ENCODE results near the gene UBE2V1. TPM values are rescaled to one million over a fixed set of nuclear protein-coding genes. Genes with fewer than 3 reads are reported as not detected.
A peak's percentile ranks its signal among the peaks of the same experiment; 100 is the strongest.
"Not testable (repeated sequence)": the region's sequence is repeated elsewhere in the genome, so short reads cannot be mapped to it uniquely, and the experiment has no call there.

Gene UBE2V1
- total and polyA plus RNA-seq, 2 donors from 2014 or later, result 99.1 to 105 TPM

- H3K9ac ChIP-seq (ENCODE audit: low read length in 3 of 3); H3K27ac ChIP-seq (ENCODE audit: low read depth in 2 of 2, low read length in 2 of 2); intact Hi-C loops (cut with DNase I); H3K4me3 ChIP-seq (ENCODE audit: low read length in 3 of 3); H3K9me3 ChIP-seq (ENCODE audit: control insufficient read depth in 2 of 3, insufficient read depth in 1 of 3, low read length in 3 of 3); H3K4me1 ChIP-seq (ENCODE audit: control insufficient read depth in 2 of 3, insufficient read depth in 2 of 3, low read depth in 1 of 3, low read length in 3 of 3); H3K36me3 ChIP-seq (ENCODE audit: control insufficient read depth in 2 of 3, insufficient read depth in 3 of 3, low read length in 3 of 3); FAIRE-seq; H3K27me3 ChIP-seq (ENCODE audit: control insufficient read depth, insufficient read depth, low read length): not testable (repeated sequence)
- peak in 1 of 5 donors; percentile 24 for DNase-seq
Observed at GRCh38 chr20:50102551-50102950, 10.4 kb downstream of the UBE2V1 start.

GRCh38 chr20:50101887-50102286 is 11.1 kb downstream of the UBE2V1 start:
- Histone ChIP-seq H3K9me3 (ENCODE audit: control insufficient read depth in 2 of 3, insufficient read depth in 1 of 3, low read length in 3 of 3) (no peaks in the 10 kb centered on the region), H3K4me3 (ENCODE audit: low read length in 3 of 3) (no peak overlapping the region), H3K4me1 (ENCODE audit: control insufficient read depth in 2 of 3, insufficient read depth in 2 of 3, low read depth in 1 of 3, low read length in 3 of 3) (peaks cover 0 to 9% (median 8%) of the 10 kb centered on the region in 3 donors), H3K9ac (ENCODE audit: low read length in 3 of 3) (no peak overlapping the region), H3K27me3 (ENCODE audit: control insufficient read depth, insufficient read depth, low read length) (no peaks in the 10 kb centered on the region), H3K36me3 (ENCODE audit: control insufficient read depth in 2 of 3, insufficient read depth in 3 of 3, low read length in 3 of 3) (peaks cover 0 to 6% (median 0%) of the 10 kb centered on the region in 3 donors), H3K27ac (ENCODE audit: low read depth in 2 of 2, low read length in 2 of 2) (no peak overlapping the region)
- no peak for TF ChIP-seq CTCF (IDR thresholded peaks at IDR 0.05; ENCODE audit: borderline replicate concordance, extremely low read depth, insufficient read depth)
- intact Hi-C loops (cut with DNase I), result no loop called here
- FAIRE-seq (no peak), DNase-seq (peak in 1 of 5 donors; percentile 11)

GRCh38 chr20:50101281-50101680 is 11.7 kb downstream of the UBE2V1 start:
- Histone ChIP-seq H3K9ac (ENCODE audit: low read length in 3 of 3) (no peak overlapping the region), H3K4me1 (ENCODE audit: control insufficient read depth in 2 of 3, insufficient read depth in 2 of 3, low read depth in 1 of 3, low read length in 3 of 3) (peaks cover 0 to 9% (median 7%) of the 10 kb centered on the region in 3 donors), H3K36me3 (ENCODE audit: control insufficient read depth in 2 of 3, insufficient read depth in 3 of 3, low read length in 3 of 3) (peaks cover 0 to 8% (median under 1%) of the 10 kb centered on the region in 3 donors), H3K27me3 (ENCODE audit: control insufficient read depth, insufficient read depth, low read length) (no peaks in the 10 kb centered on the region), H3K4me3 (ENCODE audit: low read length in 3 of 3) (no peak overlapping the region), H3K27ac (ENCODE audit: low read depth in 2 of 2, low read length in 2 of 2) (no peak overlapping the region), H3K9me3 (ENCODE audit: control insufficient read depth in 2 of 3, insufficient read depth in 1 of 3, low read length in 3 of 3) (no peaks in the 10 kb centered on the region)
- no peak for TF ChIP-seq CTCF (IDR thresholded peaks at IDR 0.05; ENCODE audit: borderline replicate concordance, extremely low read depth, insufficient read depth)
- FAIRE-seq (no peak), DNase-seq (no peak)
- intact Hi-C loops (cut with DNase I), result no loop called here

GRCh38 chr20:50100552-50100951 is 12.4 kb downstream of the UBE2V1 start:
- Histone ChIP-seq H3K9me3 (ENCODE audit: control insufficient read depth in 2 of 3, insufficient read depth in 1 of 3, low read length in 3 of 3) (no peaks in the 10 kb centered on the region), H3K4me3 (ENCODE audit: low read length in 3 of 3) (no peak overlapping the region), H3K27me3 (ENCODE audit: control insufficient read depth, insufficient read depth, low read length) (no peaks in the 10 kb centered on the region), H3K36me3 (ENCODE audit: control insufficient read depth in 2 of 3, insufficient read depth in 3 of 3, low read length in 3 of 3) (peaks cover 2 to 16% (median 6%) of the 10 kb centered on the region in 3 donors), H3K9ac (ENCODE audit: low read length in 3 of 3) (no peak overlapping the region), H3K4me1 (ENCODE audit: control insufficient read depth in 2 of 3, insufficient read depth in 2 of 3, low read depth in 1 of 3, low read length in 3 of 3) (peaks cover 0 to 9% (median 7%) of the 10 kb centered on the region in 3 donors), H3K27ac (ENCODE audit: low read depth in 2 of 2, low read length in 2 of 2) (no peak overlapping the region)
- DNase-seq, result no peak
- no peak for FAIRE-seq
- no peak for TF ChIP-seq CTCF (IDR thresholded peaks at IDR 0.05; ENCODE audit: borderline replicate concordance, extremely low read depth, insufficient read depth)
- intact Hi-C loops (cut with DNase I), result no loop called here

All from kidney (tissue), 14 donors.